ENCODE data around the gene FCER1G. TPM values are rescaled to one million over a fixed set of nuclear protein-coding genes. Genes with fewer than 3 reads are reported as not detected.
A peak's percentile ranks its signal among the peaks of the same experiment; 100 is the strongest.

FCER1G gene
- 10 to 100 TPM; 16.3 to 70.9 (median 22.3) TPM for total RNA-seq

DNA sequence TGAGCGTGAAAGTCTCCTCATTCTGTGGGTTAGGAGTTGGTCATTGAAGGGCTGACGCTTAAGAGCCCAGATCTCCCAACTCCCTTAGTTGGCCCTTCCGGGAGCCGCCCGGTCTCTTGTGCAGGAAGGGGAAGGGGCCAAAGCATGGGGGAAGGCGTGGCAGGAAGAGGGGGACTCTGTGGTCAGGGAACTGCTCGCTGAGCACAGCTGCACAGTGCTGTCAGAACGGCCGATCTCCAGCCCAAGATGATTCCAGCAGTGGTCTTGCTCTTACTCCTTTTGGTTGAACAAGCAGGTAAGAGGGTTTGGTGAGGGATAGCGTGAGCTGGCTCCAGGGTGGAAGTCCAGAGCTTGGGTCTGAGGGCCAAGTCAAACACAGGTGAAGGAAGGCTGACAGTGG, at the start of gene FCER1G:
FCER1G (plus strand) TSS at position 220 of the 400 bp plus-strand sequence; CDS start at position 247, 27 bp downstream.
- Histone ChIP-seq H3K9me3 (no peaks in the 10 kb centered on the region), H3K4me1 (no peaks in the 10 kb centered on the region), H3K36me3 (peaks cover 45 to 50% of the 10 kb centered on the region in 2 donors), H3K27ac (peak within 1 kb of the TSS in 1 of 3 donors; percentile 52), H3K27me3 (no peaks in the 10 kb centered on the region), H3K4me3 (replicated peaks in 1 of 3) (no peak within 1 kb of the TSS)
- WGBS, 2 donors: 75 to 83% methylated on average over 10 of the region's 10 CpGs
- TF ChIP-seq POLR2A (IDR thresholded peaks at IDR 0.05): peak in 1 of 2 donors; percentile 18
- TF ChIP-seq, protein P1, sequence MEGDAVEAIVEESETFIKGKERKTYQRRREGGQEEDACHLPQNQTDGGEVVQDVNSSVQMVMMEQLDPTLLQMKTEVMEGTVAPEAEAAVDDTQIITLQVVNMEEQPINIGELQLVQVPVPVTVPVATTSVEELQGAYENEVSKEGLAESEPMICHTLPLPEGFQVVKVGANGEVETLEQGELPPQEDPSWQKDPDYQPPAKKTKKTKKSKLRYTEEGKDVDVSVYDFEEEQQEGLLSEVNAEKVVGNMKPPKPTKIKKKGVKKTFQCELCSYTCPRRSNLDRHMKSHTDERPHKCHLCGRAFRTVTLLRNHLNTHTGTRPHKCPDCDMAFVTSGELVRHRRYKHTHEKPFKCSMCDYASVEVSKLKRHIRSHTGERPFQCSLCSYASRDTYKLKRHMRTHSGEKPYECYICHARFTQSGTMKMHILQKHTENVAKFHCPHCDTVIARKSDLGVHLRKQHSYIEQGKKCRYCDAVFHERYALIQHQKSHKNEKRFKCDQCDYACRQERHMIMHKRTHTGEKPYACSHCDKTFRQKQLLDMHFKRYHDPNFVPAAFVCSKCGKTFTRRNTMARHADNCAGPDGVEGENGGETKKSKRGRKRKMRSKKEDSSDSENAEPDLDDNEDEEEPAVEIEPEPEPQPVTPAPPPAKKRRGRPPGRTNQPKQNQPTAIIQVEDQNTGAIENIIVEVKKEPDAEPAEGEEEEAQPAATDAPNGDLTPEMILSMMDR (IDR thresholded peaks at IDR 0.05): no peak
- intact Hi-C loops (cut with DNase I): no loop called here
- no peak for DNase-seq

DNA sequence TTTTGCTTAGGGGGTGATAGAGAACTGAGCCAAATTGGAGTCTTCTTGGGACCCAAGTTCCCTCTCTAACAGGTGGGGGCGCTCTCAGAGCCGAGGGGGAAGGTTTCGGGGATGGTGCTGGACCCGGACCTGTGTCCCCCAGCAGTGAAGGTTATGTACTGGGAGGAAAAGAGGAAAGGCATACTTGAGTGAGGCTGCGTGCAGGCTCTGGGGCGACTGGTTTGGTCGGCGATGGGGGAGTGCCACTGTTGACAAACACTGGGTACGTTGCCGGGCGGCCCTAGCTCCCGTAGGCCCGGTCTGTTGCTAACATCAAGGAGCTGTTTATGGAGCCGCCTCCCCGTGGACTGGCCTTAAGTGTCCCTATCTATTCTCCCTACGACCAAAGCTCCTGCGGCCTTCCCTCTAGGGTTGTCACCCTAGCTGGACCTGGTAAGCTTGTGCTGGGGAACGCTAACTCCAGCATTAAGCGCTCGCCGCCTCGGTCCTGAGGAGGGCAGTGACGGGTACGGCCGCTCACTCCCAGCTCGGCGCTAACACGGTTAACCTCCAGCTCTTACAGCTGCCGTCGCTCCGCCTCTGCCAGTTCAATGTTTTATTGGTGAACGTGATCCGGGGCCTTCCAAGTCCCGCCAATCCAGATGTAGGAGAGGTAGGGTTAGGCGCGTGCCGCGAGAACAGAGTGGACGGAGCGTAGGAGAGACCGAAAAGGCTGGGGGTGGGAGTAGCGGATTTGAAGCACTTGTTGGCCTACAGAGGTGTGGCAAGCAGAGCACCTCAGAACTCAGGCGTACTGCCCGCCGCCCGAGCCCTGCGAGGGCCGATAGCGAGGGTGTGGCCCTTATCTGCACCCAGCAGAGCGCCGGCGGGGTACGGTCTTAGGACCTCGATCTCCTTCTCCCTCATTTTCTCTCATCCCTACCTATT, 49.1 kb upstream of the FCER1G start, which contains the start of gene PPOX:
PPOX (plus strand) TSS at position 685 of the 927 bp plus-strand sequence. CDS start 422 bp downstream, outside the sequence.
- no peaks in the 10 kb centered on the region for H3K9me3 ChIP-seq
- TF ChIP-seq, protein P1 (IDR thresholded peaks at IDR 0.05): peak in 5 of 6 experiments; percentile 11 to 50 (median 28)
- TF ChIP-seq POLR2A (IDR thresholded peaks at IDR 0.05): peak in 1 of 2 donors; percentile 62
- peak within 1 kb of the TSS; percentile 9 to 65 (median 51) for H3K4me3 ChIP-seq (replicated peaks in 1 of 3)
- H3K27ac ChIP-seq: peak within 1 kb of the TSS; percentile 85 to 87 (median 86)
- WGBS, 2 donors: 0 to 1% methylated on average over 27 to 54 of the region's 54 CpGs
- DNase-seq: peak; percentile 98 to 99
- H3K4me1 ChIP-seq: peaks cover 13 to 21% of the 10 kb centered on the region in 2 donors
- peaks cover 2 to 9% of the 10 kb centered on the region in 2 donors for H3K36me3 ChIP-seq
- intact Hi-C loops (cut with DNase I): no loop called here
- H3K27me3 ChIP-seq: no peaks in the 10 kb centered on the region

DNA sequence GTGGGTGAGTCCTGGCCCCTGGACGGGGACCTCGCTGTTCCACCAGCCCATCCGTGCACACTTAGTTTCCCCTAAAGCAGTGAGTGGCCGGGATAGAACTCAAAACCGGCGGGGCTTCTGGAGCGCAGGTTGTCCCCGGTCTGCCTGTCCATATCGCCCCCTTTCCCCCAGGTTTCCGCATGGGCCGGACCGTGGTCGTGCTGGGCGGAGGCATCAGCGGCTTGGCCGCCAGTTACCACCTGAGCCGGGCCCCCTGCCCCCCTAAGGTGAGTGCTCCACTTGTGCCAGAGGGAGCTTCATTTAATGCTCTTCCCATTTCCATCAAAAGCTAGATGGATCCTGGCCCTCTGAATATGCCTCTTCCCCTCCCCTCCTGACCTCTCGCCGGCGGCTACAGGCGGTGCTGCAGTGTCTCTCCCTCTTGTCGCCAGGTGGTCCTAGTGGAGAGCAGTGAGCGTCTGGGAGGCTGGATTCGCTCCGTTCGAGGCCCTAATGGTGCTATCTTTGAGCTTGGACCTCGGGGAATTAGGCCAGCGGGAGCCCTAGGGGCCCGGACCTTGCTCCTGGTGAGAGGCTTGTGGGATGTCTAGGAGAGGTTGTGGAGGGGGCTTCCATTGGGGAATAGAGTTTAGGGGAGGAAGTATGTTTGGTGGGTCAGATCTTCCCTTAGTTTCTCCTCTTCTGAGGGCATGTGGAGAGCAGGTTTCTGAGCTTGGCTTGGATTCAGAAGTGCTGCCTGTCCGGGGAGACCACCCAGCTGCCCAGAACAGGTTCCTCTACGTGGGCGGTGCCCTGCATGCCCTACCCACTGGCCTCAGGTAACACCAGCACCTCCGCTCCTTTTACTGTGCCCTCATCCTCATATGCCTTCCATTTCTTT, 48.2 kb upstream of the FCER1G start:
- H3K4me1 ChIP-seq: peaks cover 13 to 17% of the 10 kb centered on the region in 2 donors
- peaks cover 12 to 18% of the 10 kb centered on the region in 2 donors for H3K36me3 ChIP-seq
- no peaks in the 10 kb centered on the region for H3K9me3 ChIP-seq
- no peaks in the 10 kb centered on the region for H3K27me3 ChIP-seq
- peak in 1 of 2 donors; percentile 28 for DNase-seq
- intact Hi-C loops (cut with DNase I): no loop called here
- WGBS, 2 donors: 8 to 13% methylated on average over 16 to 33 of the region's 33 CpGs
- TF ChIP-seq, protein P1 (IDR thresholded peaks at IDR 0.05): no peak
- no peak for TF ChIP-seq POLR2A (IDR thresholded peaks at IDR 0.05)
- peak overlapping the region in 2 of 3 donors; percentile 53 to 85 for H3K27ac ChIP-seq
- peak overlapping the region; percentile 9 to 65 (median 51) for H3K4me3 ChIP-seq (replicated peaks in 1 of 3)

DNA sequence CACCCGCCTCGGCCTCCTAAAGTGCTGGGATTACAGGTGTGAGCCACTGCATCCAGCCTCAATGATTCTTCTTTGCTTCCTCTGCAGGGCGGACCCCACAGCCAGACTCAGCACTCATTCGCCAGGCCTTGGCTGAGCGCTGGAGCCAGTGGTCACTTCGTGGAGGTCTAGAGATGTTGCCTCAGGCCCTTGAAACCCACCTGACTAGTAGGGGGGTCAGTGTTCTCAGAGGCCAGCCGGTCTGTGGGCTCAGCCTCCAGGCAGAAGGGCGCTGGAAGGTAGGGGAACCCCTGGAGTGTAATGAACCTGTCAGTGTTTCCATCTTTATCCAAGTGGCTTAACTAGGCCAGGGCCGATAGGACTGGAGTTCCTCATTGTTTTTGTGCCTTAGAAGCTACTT, 46.2 kb upstream of the FCER1G start:
- WGBS, 2 donors: 92% methylated on average over 5 to 8 of the region's 9 CpGs
- no peak overlapping the region for H3K27ac ChIP-seq
- no peaks in the 10 kb centered on the region for H3K27me3 ChIP-seq
- H3K36me3 ChIP-seq: peaks cover 28 to 33% of the 10 kb centered on the region in 2 donors
- no peak overlapping the region for H3K4me3 ChIP-seq (replicated peaks in 1 of 3)
- TF ChIP-seq, protein P1 (IDR thresholded peaks at IDR 0.05): no peak
- TF ChIP-seq POLR2A (IDR thresholded peaks at IDR 0.05): no peak
- intact Hi-C loops (cut with DNase I): no loop called here
- H3K9me3 ChIP-seq: no peaks in the 10 kb centered on the region
- DNase-seq: no peak
- peaks cover 13 to 25% of the 10 kb centered on the region in 2 donors for H3K4me1 ChIP-seq
